ENCODE measurements around the gene SEZ6L2.

The SEZ6L2 gene

DNA sequence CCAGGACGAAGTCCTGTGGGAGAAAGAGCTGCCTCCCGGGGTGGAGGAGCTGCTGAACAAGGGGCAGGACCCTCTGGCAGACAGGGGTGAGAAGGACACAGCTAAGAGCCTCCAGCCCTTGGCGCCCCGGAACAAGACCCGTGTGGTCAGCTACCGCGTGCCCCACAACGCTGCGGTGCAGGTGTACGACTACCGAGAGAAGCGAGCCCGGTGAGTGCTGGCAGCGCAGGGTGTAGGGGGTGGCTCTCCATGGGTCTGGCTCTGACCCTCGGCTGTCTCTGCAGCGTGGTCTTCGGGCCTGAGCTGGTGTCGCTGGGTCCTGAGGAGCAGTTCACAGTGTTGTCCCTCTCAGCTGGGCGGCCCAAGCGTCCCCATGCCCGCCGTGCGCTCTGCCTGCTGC is 57.7 kb downstream of the SEZ6L2 start:
- no peak for TF ChIP-seq SP1 (IDR thresholded peaks at IDR 0.05)
- ChIA-PET POLR2A (interaction anchor here (1.0 to 1.2 kb wide), 2 partner anchors 34 to 35 kb away, joined by 3 read pairs; partner anchors contain the start of gene MAZ), CTCF (interaction anchor here (0.5 kb wide), 1 partner anchor 779 kb away, joined by 3 read pairs; no protein-coding TSS in a partner anchor)
- DNase-seq (ENCODE audit: extremely low spot score): no peak

GRCh38 chr16:29840240-29840639 is 59.1 kb downstream of the SEZ6L2 start:
- TF ChIP-seq LEF1 (IDR thresholded peaks at IDR 0.05; ENCODE audit: borderline replicate concordance): no peak
- TF ChIP-seq CTBP1 (IDR thresholded peaks at IDR 0.05; ENCODE audit: borderline replicate concordance): no peak
- TF ChIP-seq ELF4 (IDR thresholded peaks at IDR 0.05): no peak
- TF ChIP-seq NFRKB (IDR thresholded peaks at IDR 0.05): no peak
- TF ChIP-seq FOXK2 (IDR thresholded peaks at IDR 0.05): no peak
- no peak for TF ChIP-seq FOXA1 (IDR thresholded peaks at IDR 0.05)
- no peak for TF ChIP-seq BHLHE40 (IDR thresholded peaks at IDR 0.05; ENCODE audit: borderline replicate concordance)
- no peak for TF ChIP-seq SP1 (IDR thresholded peaks at IDR 0.05)
- TF ChIP-seq ARNT (IDR thresholded peaks at IDR 0.05): no peak
- no peak for TF ChIP-seq TARDBP (IDR thresholded peaks at IDR 0.05)
- ChIA-PET POLR2A (interaction anchor here (0.6 to 1.2 kb wide), 2 partner anchors 8 to 177 kb away, joined by 3 to 4 read pairs; no protein-coding TSS in a partner anchor), CTCF (interaction anchor here (1.1 to 2.4 kb wide), 2 partner anchors 8 to 23 kb away, joined by 4 to 20 read pairs; no protein-coding TSS in a partner anchor)

GRCh38 chr16:29839822-29840221 is 59.5 kb downstream of the SEZ6L2 start:
- ChIA-PET POLR2A (interaction anchor here (0.6 to 1.2 kb wide), 2 partner anchors 9 to 177 kb away, joined by 3 to 4 read pairs; no protein-coding TSS in a partner anchor), CTCF (interaction anchor here (0.6 to 2.4 kb wide), 3 partner anchors 9 to 696 kb away, joined by 3 to 20 read pairs (median 4); no protein-coding TSS in a partner anchor)
- no peak for DNase-seq (ENCODE audit: extremely low spot score)
- TF ChIP-seq ZNF384 (IDR thresholded peaks at IDR 0.05): no peak

More at GRCh38 chr16:29840240-29840639, 59.1 kb downstream of the SEZ6L2 start:
- DNase-seq (ENCODE audit: extremely low spot score): no peak

DNA sequence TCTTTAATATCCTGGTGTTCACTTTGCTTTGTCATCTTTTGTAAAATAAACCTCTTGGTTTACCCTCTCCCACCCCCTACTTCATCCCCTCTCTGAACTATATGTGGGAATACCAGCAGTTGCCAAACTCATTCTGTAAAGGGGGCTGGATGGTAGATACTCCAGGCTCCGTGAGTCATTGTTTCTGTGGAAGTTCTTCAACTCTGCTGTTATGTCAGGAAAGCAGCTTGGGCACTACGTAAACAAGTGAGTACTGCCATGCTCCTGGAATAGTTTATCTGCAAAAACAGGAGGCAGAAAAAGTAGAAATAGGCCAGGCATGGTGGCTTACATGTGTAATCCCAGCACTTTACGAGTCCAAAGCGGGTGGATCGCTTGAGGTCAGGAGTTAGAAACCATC is 61.5 kb downstream of the SEZ6L2 start:
- CTCF ChIA-PET: interaction anchor here (2.4 kb wide), 1 partner anchor 11 kb away, joined by 20 read pairs; no protein-coding TSS in a partner anchor
- POLR2A ChIA-PET: interaction anchor here (1.3 to 1.6 kb wide), 2 partner anchors 17 to 30 kb away, joined by 4 to 5 read pairs; partner anchors contain the start of gene MVP

GRCh38 chr16:29836623-29837022 is 62.7 kb downstream of the SEZ6L2 start:
- ChIA-PET CTCF (interaction anchor here (0.6 kb wide), 1 partner anchor 29 kb away, joined by 3 read pairs; no protein-coding TSS in a partner anchor), POLR2A (no interaction called here)
- DNase-seq (ENCODE audit: extremely low spot score): no peak
- TF ChIP-seq FOXM1 (IDR thresholded peaks at IDR 0.05; ENCODE audit: borderline replicate concordance) (no peak), ELF4 (IDR thresholded peaks at IDR 0.05) (no peak), SP1 (IDR thresholded peaks at IDR 0.05) (no peak), TARDBP (IDR thresholded peaks at IDR 0.05) (no peak), ARNT (IDR thresholded peaks at IDR 0.05) (no peak), NFRKB (IDR thresholded peaks at IDR 0.05) (no peak), CTBP1 (IDR thresholded peaks at IDR 0.05; ENCODE audit: borderline replicate concordance) (no peak), HDGF (IDR thresholded peaks at IDR 0.05; ENCODE audit: borderline replicate concordance) (no peak), FOXA1 (IDR thresholded peaks at IDR 0.05) (no peak), BHLHE40 (IDR thresholded peaks at IDR 0.05; ENCODE audit: borderline replicate concordance) (no peak), L3MBTL2 (conservative IDR thresholded peaks at IDR 0.05) (no peak), FOXK2 (IDR thresholded peaks at IDR 0.05) (no peak), SUZ12 (IDR thresholded peaks at IDR 0.05) (no peak), LEF1 (IDR thresholded peaks at IDR 0.05; ENCODE audit: borderline replicate concordance) (no peak), ZNF384 (IDR thresholded peaks at IDR 0.05) (no peak), PKNOX1 (IDR thresholded peaks at IDR 0.05) (no peak)

More for the DNA sequence above, 61.5 kb downstream of the SEZ6L2 start:
- no peak for DNase-seq (ENCODE audit: extremely low spot score)
- TF ChIP-seq L3MBTL2 (conservative IDR thresholded peaks at IDR 0.05): no peak
- TF ChIP-seq FOXM1 (IDR thresholded peaks at IDR 0.05; ENCODE audit: borderline replicate concordance): no peak
- no peak for TF ChIP-seq BHLHE40 (IDR thresholded peaks at IDR 0.05; ENCODE audit: borderline replicate concordance)
- no peak for TF ChIP-seq FOXA1 (IDR thresholded peaks at IDR 0.05)

DNA sequence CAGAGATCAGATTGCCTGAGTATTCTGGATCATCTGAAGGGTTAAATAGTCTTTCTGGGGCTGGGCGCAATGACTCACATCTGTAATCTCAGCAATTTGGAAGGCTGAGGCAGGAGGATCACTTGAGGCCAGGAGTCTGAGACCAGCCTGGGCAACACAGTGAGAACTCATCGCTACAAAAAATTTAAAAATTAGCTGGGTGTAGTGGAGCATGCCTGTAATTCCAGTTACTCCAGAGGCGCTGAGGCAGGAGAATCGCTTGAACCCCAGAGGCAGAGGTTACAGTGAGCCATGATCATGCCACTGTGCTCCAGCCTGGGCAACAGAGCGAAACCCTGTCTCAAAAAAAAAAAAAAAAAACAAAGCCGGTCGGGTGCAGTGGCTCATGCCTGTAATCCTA is 63.4 kb downstream of the SEZ6L2 start:
- no peak for TF ChIP-seq SP1 (IDR thresholded peaks at IDR 0.05)
- TF ChIP-seq L3MBTL2 (conservative IDR thresholded peaks at IDR 0.05): no peak
- no peak for TF ChIP-seq FOXK2 (IDR thresholded peaks at IDR 0.05)
- no peak for TF ChIP-seq FOXA1 (IDR thresholded peaks at IDR 0.05)
- no peak for TF ChIP-seq FOXM1 (IDR thresholded peaks at IDR 0.05; ENCODE audit: borderline replicate concordance)
- TF ChIP-seq BHLHE40 (IDR thresholded peaks at IDR 0.05; ENCODE audit: borderline replicate concordance): no peak
- TF ChIP-seq NFRKB (IDR thresholded peaks at IDR 0.05): no peak
- no peak for TF ChIP-seq ZNF384 (IDR thresholded peaks at IDR 0.05)
- no peak for TF ChIP-seq TARDBP (IDR thresholded peaks at IDR 0.05)
- CTCF ChIA-PET: interaction anchor here (0.6 to 1.7 kb wide), 2 partner anchors 13 to 30 kb away, joined by 3 to 9 read pairs; no protein-coding TSS in a partner anchor
- no peak for DNase-seq (ENCODE audit: extremely low spot score)
- POLR2A ChIA-PET: no interaction called here

- POLR2A ChIA-PET: interaction anchor here (1.3 kb wide), 1 partner anchor 8 kb away, joined by 4 read pairs; no protein-coding TSS in a partner anchor
- CTCF ChIA-PET: interaction anchor here (0.6 to 1.7 kb wide), 3 partner anchors 14 to 221 kb away, joined by 3 to 9 read pairs (median 4); no protein-coding TSS in a partner anchor
- no peak for DNase-seq (ENCODE audit: extremely low spot score)
- TF ChIP-seq L3MBTL2 (conservative IDR thresholded peaks at IDR 0.05) (no peak), ELF4 (IDR thresholded peaks at IDR 0.05) (no peak), NFRKB (IDR thresholded peaks at IDR 0.05) (no peak), CTBP1 (IDR thresholded peaks at IDR 0.05; ENCODE audit: borderline replicate concordance) (no peak), FOXK2 (IDR thresholded peaks at IDR 0.05) (no peak), BHLHE40 (IDR thresholded peaks at IDR 0.05; ENCODE audit: borderline replicate concordance) (no peak), FOXA1 (IDR thresholded peaks at IDR 0.05) (no peak), PKNOX1 (IDR thresholded peaks at IDR 0.05) (no peak), ARNT (IDR thresholded peaks at IDR 0.05) (no peak), FOXM1 (IDR thresholded peaks at IDR 0.05; ENCODE audit: borderline replicate concordance) (no peak), SUZ12 (IDR thresholded peaks at IDR 0.05) (no peak), SP1 (IDR thresholded peaks at IDR 0.05) (no peak), TARDBP (IDR thresholded peaks at IDR 0.05) (no peak), ZNF384 (IDR thresholded peaks at IDR 0.05) (no peak), HDGF (IDR thresholded peaks at IDR 0.05; ENCODE audit: borderline replicate concordance) (no peak), LEF1 (IDR thresholded peaks at IDR 0.05; ENCODE audit: borderline replicate concordance) (no peak)
These were observed 65.3 kb downstream of the SEZ6L2 start for GRCh38 chr16:29834079-29834478.
